ENCODE measurements around the gene SERPINB10.

- no peak for TF ChIP-seq YY1 (IDR thresholded peaks at IDR 0.05; ENCODE audit: insufficient read depth, insufficient read length)
- TF ChIP-seq SUZ12 (IDR thresholded peaks at IDR 0.05; ENCODE audit: extremely low read depth, insufficient read depth, insufficient read length) = no peak
- no peak for TF ChIP-seq ZNF274 (IDR thresholded peaks at IDR 0.05; ENCODE audit: low read depth, low read length)
These were observed at the start of gene SERPINB10 for GRCh38 chr18:63907664-63908063.
